Measurements from ENCODE around the gene KCNJ15.

- TF ChIP-seq CTCF (IDR thresholded peaks at IDR 0.05), result no peak
- TF ChIP-seq POLR2A (IDR thresholded peaks at IDR 0.05), result no peak
Observed at GRCh38 chr21:38240129-38240528, 16.7 kb upstream of the KCNJ15 start.

Data from heart left ventricle (tissue), 13 donors.